HUES64 (cell line): ENCODE measurements around the gene SLC38A1.
"Not testable (repeated sequence)": the region's sequence is repeated elsewhere in the genome, so short reads cannot be mapped to it uniquely, and the experiment has no call there.

ENCODE experiments used
- H3K27ac ChIP-seq: 2 replicates; pipeline ENCODE4 v1.7.0; 2013; ENCODE audit warnings: low read depth, low read length, inconsistent platforms
- H3K27me3 ChIP-seq: 2 replicates; pipeline ENCODE4 v1.6.1; 2013; ENCODE audit warnings: mild to moderate bottlenecking, low read length; ENCODE audit not compliant: insufficient read depth
- H3K36me3 ChIP-seq: 2 replicates; pipeline ENCODE4 v1.6.1; 2013; ENCODE audit warnings: mild to moderate bottlenecking, low read length; ENCODE audit not compliant: insufficient read depth
- H3K4me1 ChIP-seq: 2 replicates; pipeline ENCODE4 v1.6.1; 2013; ENCODE audit warnings: mild to moderate bottlenecking, low read length, moderate library complexity; ENCODE audit not compliant: insufficient read depth
- H3K4me3 ChIP-seq: 2 replicates; pipeline ENCODE4 v1.5.1; 2013; ENCODE audit warnings: mild to moderate bottlenecking, low read length, moderate library complexity
- H3K9ac ChIP-seq: 2 replicates; pipeline ENCODE4 v1.6.1; 2013; ENCODE audit warnings: mild to moderate bottlenecking, low read depth, low read length
- H3K9me3 ChIP-seq: 2 replicates; pipeline ENCODE4 v1.6.1; 2013; ENCODE audit warnings: low read depth, low read length; ENCODE audit not compliant: insufficient read depth
- WGBS: fragments of 150-250, 120-280 bp; methylation state at CpG from one replicate; pipeline ENCODE4 v1.1.7; 2013; ENCODE audit warnings: missing lambda C conversion rate; 5-methylcytosine and 5-hydroxymethylcytosine counted together

SLC38A1 gene

GRCh38 chr12:46200551-46200950 is 68.3 kb downstream of the SLC38A1 start:
- Histone ChIP-seq H3K36me3 (peaks cover 100% of the 10 kb centered on the region), H3K9me3 (peaks cover 37% of the 10 kb centered on the region), H3K4me3 (no peak overlapping the region), H3K4me1 (no peaks in the 10 kb centered on the region), H3K27me3 (no peaks in the 10 kb centered on the region), H3K27ac (no peak overlapping the region), H3K9ac (no peak overlapping the region)
- 98% methylated on average over 3 of the region's 3 CpGs for WGBS

DNA sequence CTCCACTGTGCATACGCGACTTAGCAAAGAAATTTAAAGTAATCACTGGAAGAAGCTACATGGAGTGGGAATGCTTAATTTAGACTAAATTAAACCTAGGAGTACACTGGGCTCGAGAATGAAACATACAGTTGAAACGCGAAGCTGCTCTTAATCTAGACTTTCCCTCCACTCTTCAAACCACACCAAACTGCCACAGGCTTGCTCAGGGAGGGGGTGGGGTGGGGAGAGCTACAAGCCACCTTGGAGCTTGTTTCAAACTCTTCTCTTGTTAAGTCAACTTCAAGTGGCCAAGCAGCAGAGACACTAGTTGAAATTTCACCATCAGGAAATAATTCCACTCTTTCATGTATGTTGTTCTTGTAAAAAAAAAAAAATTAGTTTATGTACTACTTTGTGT is 69.9 kb downstream of the SLC38A1 start:
- Histone ChIP-seq H3K9ac (no peak overlapping the region), H3K27ac (no peak overlapping the region), H3K9me3 (peaks cover 53% of the 10 kb centered on the region), H3K4me3 (no peak overlapping the region), H3K36me3 (peaks cover 100% of the 10 kb centered on the region), H3K4me1 (no peaks in the 10 kb centered on the region), H3K27me3 (no peaks in the 10 kb centered on the region)
- WGBS = 93% methylated on average over 2 of the region's 5 CpGs

- no peaks in the 10 kb centered on the region for H3K27me3 ChIP-seq
- H3K9me3 ChIP-seq = peaks cover 63% of the 10 kb centered on the region
- 93% methylated on average over 5 of the region's 5 CpGs for WGBS
- H3K36me3 ChIP-seq = peaks cover 100% of the 10 kb centered on the region
- H3K9ac ChIP-seq = no peak overlapping the region
- no peaks in the 10 kb centered on the region for H3K4me1 ChIP-seq
- H3K27ac ChIP-seq = no peak overlapping the region
- H3K4me3 ChIP-seq = no peak overlapping the region
Measured at GRCh38 chr12:46197883-46198282, 71.0 kb downstream of the SLC38A1 start.

GRCh38 chr12:46190533-46190932 is 78.3 kb downstream of the SLC38A1 start:
- peaks cover 35% of the 10 kb centered on the region for H3K9me3 ChIP-seq
- H3K27me3 ChIP-seq, H3K4me1 ChIP-seq, H3K4me3 ChIP-seq, H3K9ac ChIP-seq, H3K27ac ChIP-seq: not testable (repeated sequence)
- no CpG with 5 or more reads among the region's 2 CpGs for WGBS
- H3K36me3 ChIP-seq = peaks cover 72% of the 10 kb centered on the region

DNA sequence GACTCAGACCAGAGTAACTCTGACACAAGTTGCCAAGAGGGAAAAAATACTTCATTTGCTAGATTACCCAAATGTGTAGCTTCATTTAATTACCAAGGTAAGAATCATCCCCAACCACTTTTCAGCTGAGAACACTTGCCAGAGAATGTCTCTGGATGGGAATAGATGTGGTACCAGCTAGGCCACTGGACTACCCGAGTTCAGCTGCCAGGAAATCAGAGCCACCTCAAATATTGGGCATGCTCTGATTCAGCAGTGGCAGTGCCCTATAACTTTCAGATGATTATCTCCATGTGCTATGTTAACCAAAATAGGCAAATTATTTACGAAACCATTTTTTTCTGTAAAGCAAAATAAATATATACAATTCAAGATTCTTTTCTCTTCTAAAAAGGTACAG is 80.7 kb downstream of the SLC38A1 start:
- Histone ChIP-seq H3K27me3 (no peaks in the 10 kb centered on the region), H3K36me3 (peaks cover 58% of the 10 kb centered on the region), H3K4me3 (no peak overlapping the region), H3K9ac (no peak overlapping the region), H3K9me3 (peaks cover 11% of the 10 kb centered on the region; the same call in 1 of the 2 replicates), H3K27ac (no peak overlapping the region), H3K4me1 (no peaks in the 10 kb centered on the region)
- 92% methylated on average over 1 of the region's 2 CpGs for WGBS

GRCh38 chr12:46187023-46187422 is 81.8 kb downstream of the SLC38A1 start:
- Histone ChIP-seq H3K27me3 (no peaks in the 10 kb centered on the region), H3K4me1 (no peaks in the 10 kb centered on the region), H3K27ac (no peak overlapping the region), H3K9ac (no peak overlapping the region), H3K9me3 (0 out of 2 replicates have a peak, but pooled peaks cover 6% of the 10 kb centered on the region), H3K4me3 (no peak overlapping the region), H3K36me3 (peaks cover 52% of the 10 kb centered on the region)
- 90% methylated on average over 3 of the region's 3 CpGs for WGBS

DNA sequence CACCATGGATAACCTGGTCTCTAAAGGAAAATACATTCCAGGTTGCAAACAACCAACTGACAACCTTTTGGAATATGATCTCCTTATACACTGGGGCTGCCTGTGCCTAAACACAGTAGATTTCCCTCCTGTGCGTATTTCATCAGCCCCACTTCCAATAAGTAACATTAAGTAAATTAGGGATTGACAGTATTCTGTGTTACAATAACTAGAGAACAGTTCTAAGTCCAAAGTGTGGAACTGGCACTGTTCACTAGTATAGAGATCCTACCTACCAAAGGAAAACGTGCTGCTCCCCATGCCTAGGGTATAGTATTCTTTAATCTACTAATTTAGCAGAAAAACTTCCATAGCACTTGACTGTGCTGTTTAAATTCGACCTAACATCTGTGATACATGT is 82.8 kb downstream of the SLC38A1 start:
- Histone ChIP-seq H3K27me3 (no peaks in the 10 kb centered on the region), H3K9me3 (no peaks in the 10 kb centered on the region), H3K9ac (no peak overlapping the region), H3K36me3 (peaks cover 52% of the 10 kb centered on the region), H3K27ac (no peak overlapping the region), H3K4me1 (no peaks in the 10 kb centered on the region), H3K4me3 (no peak overlapping the region)
- WGBS = 100% methylated on average over 2 of the region's 3 CpGs

DNA sequence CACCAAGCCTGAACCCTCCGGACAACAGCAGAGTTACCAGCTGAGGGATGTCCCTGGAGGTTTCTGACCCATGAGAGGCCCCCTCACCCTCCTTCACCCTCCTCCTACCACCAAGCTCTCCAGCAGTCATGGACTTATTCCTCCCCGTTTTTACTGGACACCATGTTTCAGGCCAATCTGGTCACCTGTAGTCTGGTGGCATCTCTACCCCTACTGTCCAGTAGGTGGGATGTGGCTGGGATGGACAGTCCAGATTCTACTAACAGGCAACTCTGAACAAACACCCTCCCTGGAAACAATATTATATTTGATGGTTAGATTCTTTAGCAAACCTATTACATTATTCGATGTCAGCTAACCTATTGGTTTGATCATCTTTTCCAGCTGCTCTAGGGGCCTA is 83.2 kb downstream of the SLC38A1 start:
- Histone ChIP-seq H3K9me3 (no peaks in the 10 kb centered on the region), H3K36me3 (peaks cover 52% of the 10 kb centered on the region), H3K4me1 (no peaks in the 10 kb centered on the region), H3K27ac (no peak overlapping the region), H3K27me3 (no peaks in the 10 kb centered on the region), H3K9ac (no peak overlapping the region), H3K4me3 (no peak overlapping the region)
- WGBS = 93% methylated on average over 3 of the region's 3 CpGs

- Histone ChIP-seq H3K4me3 (no peak overlapping the region), H3K27me3 (no peaks in the 10 kb centered on the region), H3K27ac (no peak overlapping the region), H3K4me1 (no peaks in the 10 kb centered on the region), H3K9ac (no peak overlapping the region), H3K36me3 (peaks cover 49% of the 10 kb centered on the region), H3K9me3 (no peaks in the 10 kb centered on the region)
- WGBS = 91% methylated on average over 13 of the region's 13 CpGs
Measured at GRCh38 chr12:46184798-46185595, 83.8 kb downstream of the SLC38A1 start.

DNA sequence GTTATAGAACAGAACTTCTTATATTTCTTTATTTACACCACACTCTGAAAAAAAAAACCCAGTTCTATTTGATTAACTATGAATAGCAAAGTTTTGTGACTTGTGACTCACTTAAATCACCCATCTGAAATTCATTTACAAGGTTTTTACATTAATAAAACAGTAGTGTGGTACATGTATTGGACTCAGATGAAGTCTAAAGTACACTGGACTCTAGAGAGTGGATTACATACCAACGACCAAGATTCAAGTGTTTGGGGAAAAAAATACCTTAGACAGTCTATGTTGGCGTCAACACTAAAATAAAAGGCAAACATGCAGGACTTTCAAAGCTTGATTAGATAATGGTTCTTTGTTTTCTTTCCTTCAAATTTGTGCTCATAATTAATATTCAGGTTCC is 85.7 kb downstream of the SLC38A1 start:
- no peak overlapping the region for H3K4me3 ChIP-seq
- no peaks in the 10 kb centered on the region for H3K27me3 ChIP-seq
- WGBS = 98% methylated on average over 2 of the region's 2 CpGs
- H3K9me3 ChIP-seq = no peaks in the 10 kb centered on the region
- H3K27ac ChIP-seq = no peak overlapping the region
- no peaks in the 10 kb centered on the region for H3K4me1 ChIP-seq
- H3K36me3 ChIP-seq = peaks cover 33% of the 10 kb centered on the region
- H3K9ac ChIP-seq = no peak overlapping the region

DNA sequence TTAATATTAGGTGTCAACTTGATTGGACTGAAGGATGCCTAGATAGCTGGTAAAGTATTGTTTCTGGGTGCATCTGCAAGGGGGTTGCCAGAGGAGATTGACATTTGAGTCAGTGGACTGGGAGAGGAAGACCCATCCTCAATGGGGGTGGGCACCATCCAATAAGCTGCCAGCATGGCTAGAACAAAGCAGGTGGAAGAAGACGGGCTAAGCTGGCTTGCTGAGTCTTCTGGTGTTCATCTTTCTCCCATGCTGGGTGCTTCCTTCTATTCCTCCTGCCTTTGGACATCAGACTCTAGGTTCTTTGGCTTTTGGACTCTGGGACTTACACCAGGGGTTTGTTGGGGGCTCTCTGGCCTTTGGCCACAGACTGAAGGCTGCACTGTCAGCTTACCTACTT is 87.4 kb downstream of the SLC38A1 start:
- no peaks in the 10 kb centered on the region for H3K4me1 ChIP-seq
- H3K9ac ChIP-seq = no peak overlapping the region
- H3K27me3 ChIP-seq = no peaks in the 10 kb centered on the region
- peaks cover 17% of the 10 kb centered on the region; the same call in 1 of the 2 replicates for H3K36me3 ChIP-seq
- H3K9me3 ChIP-seq = no peaks in the 10 kb centered on the region
- no peak overlapping the region for H3K4me3 ChIP-seq
- no peak overlapping the region for H3K27ac ChIP-seq
- 87% methylated on average over 1 of the region's 1 CpG for WGBS
